Measurements from ENCODE around the gene SH3TC2.

SH3TC2 gene

GRCh38 chr5:148967783-148968182 lies 95.1 kb downstream of the SH3TC2 start:
- DNase-seq, result no peak

GRCh38 chr5:148966938-148967337 lies 95.9 kb downstream of the SH3TC2 start:
- DNase-seq, result no peak

GRCh38 chr5:148966348-148966747 lies 96.5 kb downstream of the SH3TC2 start:
- no peak for DNase-seq

GRCh38 chr5:148965511-148966265 lies 97.2 kb downstream of the SH3TC2 start:
- DNase-seq, result peak; percentile 99

GRCh38 chr5:148963664-148964063 lies 99.2 kb downstream of the SH3TC2 start:
- no peak for DNase-seq

- no peak for DNase-seq
Measured at GRCh38 chr5:148962761-148963324, 100.0 kb downstream of the SH3TC2 start.

- DNase-seq, result no peak
Measured at GRCh38 chr5:148962200-148962550, 100.7 kb downstream of the SH3TC2 start.

GRCh38 chr5:148961261-148962199 lies 101.3 kb downstream of the SH3TC2 start:
- no peak for DNase-seq

GRCh38 chr5:148960070-148960769 lies 102.6 kb downstream of the SH3TC2 start:
- DNase-seq, result no peak

GRCh38 chr5:148957591-148958202 lies 105.2 kb downstream of the SH3TC2 start:
- DNase-seq, result peak; percentile 52

GRCh38 chr5:148956477-148957385 lies 106.1 kb downstream of the SH3TC2 start:
- DNase-seq, result no peak
